Astrocyte of the cerebellum (primary cell): ENCODE measurements around the gene CHRNA1.

Experiments
- DNase-seq: peaks from one replicate; pipeline ENCODE4 v3.0.0-alpha.2; 2011; ENCODE audit warnings: low read depth
- H3K4me3 ChIP-seq: 2 replicates; pipeline ENCODE4 v1.5.1; 2011; ENCODE audit warnings: mild to moderate bottlenecking, low read depth, low read length, moderate library complexity
- CTCF ChIP-seq: IDR thresholded peaks from 2 replicates; pipeline ENCODE4 v1.5.1; 2012; ENCODE audit warnings: low read length, low read depth, moderate library complexity, mild to moderate bottlenecking; ENCODE audit errors: missing control alignments
- in situ Hi-C: cut with HindIII; loops from 2 replicates; pipeline ENCODE4 v1.10.0; 2017; ENCODE audit warnings: low sequenced_read_pairs

The CHRNA1 gene

GRCh38 chr2:174798801-174799200 lies 34.5 kb upstream of the CHRNA1 start:
- H3K4me3 ChIP-seq, result no peak overlapping the region
- TF ChIP-seq CTCF, result no peak
- DNase-seq, result no peak
- in situ Hi-C loops, result no loop called here

DNA sequence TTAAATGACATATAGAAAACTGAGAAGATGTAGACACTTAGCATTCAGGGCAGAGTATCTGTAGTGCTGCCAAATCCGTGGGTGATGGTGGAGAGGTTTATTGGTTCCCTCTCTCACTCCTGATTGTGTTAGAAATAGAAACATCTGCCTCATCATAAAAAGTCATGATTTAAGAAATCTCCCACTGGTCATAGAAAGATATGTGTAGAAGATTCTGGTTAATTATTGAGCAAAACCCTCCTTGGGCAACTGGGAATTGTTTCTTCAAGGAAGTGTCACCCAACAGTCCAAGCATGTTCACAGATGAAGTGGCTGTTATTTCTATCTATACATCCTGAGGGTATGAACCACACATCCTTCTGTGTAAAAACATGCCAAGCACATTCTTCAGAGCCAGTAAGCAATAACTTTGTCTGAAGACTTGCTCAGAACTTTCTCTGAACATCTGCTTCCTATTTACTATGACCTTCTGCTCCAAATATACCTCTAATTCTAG lies 33.6 kb upstream of the CHRNA1 start:
- in situ Hi-C loops, result no loop called here
- H3K4me3 ChIP-seq, result no peak overlapping the region
- no peak for TF ChIP-seq CTCF
- no peak for DNase-seq

DNA sequence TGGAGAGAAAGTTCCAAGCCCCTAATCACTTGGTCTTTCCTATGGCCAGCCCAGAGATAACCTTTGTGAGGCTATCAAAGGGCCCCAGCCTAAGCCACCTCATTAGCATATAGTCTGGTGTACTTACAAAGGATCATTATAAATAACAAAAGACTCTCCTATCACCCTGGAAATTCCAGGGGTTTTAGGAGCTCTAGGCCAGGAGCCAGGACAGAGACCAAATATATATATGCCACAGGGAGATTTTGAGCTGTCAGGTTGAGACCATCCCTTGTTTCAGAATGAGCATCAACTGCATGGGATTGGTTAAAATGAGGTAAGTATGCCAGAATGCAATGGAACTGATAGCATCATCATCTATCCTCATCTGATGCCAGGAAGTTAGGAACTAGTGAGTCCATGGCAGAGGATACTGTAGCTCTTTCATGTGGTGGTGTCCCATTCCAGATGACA lies 32.1 kb upstream of the CHRNA1 start:
- H3K4me3 ChIP-seq, result no peak overlapping the region
- DNase-seq, result no peak
- in situ Hi-C loops, result no loop called here
- TF ChIP-seq CTCF, result no peak

GRCh38 chr2:174794851-174795374 lies 30.6 kb upstream of the CHRNA1 start:
- DNase-seq, result no peak

GRCh38 chr2:174792309-174793025 lies 28.2 kb upstream of the CHRNA1 start:
- DNase-seq, result no peak
- in situ Hi-C loops, result no loop called here
- H3K4me3 ChIP-seq, result no peak overlapping the region
- no peak for TF ChIP-seq CTCF

More at GRCh38 chr2:174794851-174795374, 30.6 kb upstream of the CHRNA1 start:
- TF ChIP-seq CTCF, result no peak
- in situ Hi-C loops, result no loop called here
- H3K4me3 ChIP-seq, result no peak overlapping the region

DNA sequence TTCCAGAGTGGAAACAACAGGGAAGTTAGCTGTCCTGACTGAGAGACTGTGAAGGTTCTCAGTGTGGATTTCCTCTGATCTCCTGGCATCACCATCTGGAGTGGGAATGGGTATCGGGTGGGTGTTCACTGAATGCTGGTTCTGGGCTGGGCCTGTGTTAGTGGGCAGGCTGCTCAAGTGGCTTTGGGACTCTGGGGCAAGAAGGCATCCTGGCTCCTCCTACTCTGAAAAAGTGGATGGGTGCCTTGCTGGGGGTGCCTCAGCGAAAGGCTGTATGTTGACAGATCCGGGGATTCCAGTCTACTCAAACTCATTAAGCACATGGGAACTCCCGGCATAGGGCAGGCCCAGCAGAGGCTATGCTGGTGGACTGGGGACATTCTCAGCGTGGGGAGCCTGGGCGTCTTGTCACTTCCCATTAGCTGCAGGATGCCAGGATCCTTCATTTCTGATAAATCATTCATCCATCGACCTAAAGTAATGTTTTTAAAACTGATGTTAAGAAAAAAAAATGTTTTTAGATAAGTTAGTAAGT lies 27.5 kb upstream of the CHRNA1 start:
- TF ChIP-seq CTCF, result no peak
- DNase-seq, result no peak
- no peak overlapping the region for H3K4me3 ChIP-seq
- in situ Hi-C loops, result no loop called here
